GM08714 (cell line): ENCODE measurements around the gene SH3TC1.

Experiments
- H3K4me3 ChIP-seq: fragments of 200-500 bp; sonication (Bioruptor generic); 2 replicates; pipeline ENCODE4 v1.5.1; 2014; ENCODE audit warnings: mild to moderate bottlenecking, low read length, inconsistent platforms
- ZNF274 ChIP-seq: IDR thresholded peaks from 2 replicates; pipeline ENCODE4 v1.6.1; 2012; ENCODE audit warnings: mild to moderate bottlenecking, low read depth, low read length

Gene SH3TC1

GRCh38 chr4:8227201-8227770, 28.2 kb downstream of the SH3TC1 start:
- TF ChIP-seq ZNF274, result no peak
- H3K4me3 ChIP-seq, result no peak overlapping the region

- H3K4me3 ChIP-seq, result no peak overlapping the region
- TF ChIP-seq ZNF274, result no peak
Measured at GRCh38 chr4:8227771-8228318, 28.8 kb downstream of the SH3TC1 start.

GRCh38 chr4:8228319-8229250, 29.5 kb downstream of the SH3TC1 start:
- no peak for TF ChIP-seq ZNF274
- no peak overlapping the region; the same call in 1 of the 2 replicates for H3K4me3 ChIP-seq

- no peak overlapping the region for H3K4me3 ChIP-seq
- TF ChIP-seq ZNF274, result no peak
Measured at GRCh38 chr4:8229331-8229975, 30.4 kb downstream of the SH3TC1 start.

GRCh38 chr4:8230033-8230432, 30.9 kb downstream of the SH3TC1 start:
- no peak overlapping the region for H3K4me3 ChIP-seq
- TF ChIP-seq ZNF274, result no peak

- no peak overlapping the region for H3K4me3 ChIP-seq
- TF ChIP-seq ZNF274, result no peak
Measured at GRCh38 chr4:8230891-8231290, 31.8 kb downstream of the SH3TC1 start.

- no peak overlapping the region for H3K4me3 ChIP-seq
- TF ChIP-seq ZNF274, result no peak
Measured at GRCh38 chr4:8231551-8232049, 32.5 kb downstream of the SH3TC1 start.

- TF ChIP-seq ZNF274, result no peak
- H3K4me3 ChIP-seq, result no peak overlapping the region
Measured at GRCh38 chr4:8232748-8233147, 33.7 kb downstream of the SH3TC1 start.

- no peak for TF ChIP-seq ZNF274
- H3K4me3 ChIP-seq, result no peak overlapping the region
Measured at GRCh38 chr4:8233672-8234484, 34.8 kb downstream of the SH3TC1 start.

GRCh38 chr4:8234715-8235114, 35.6 kb downstream of the SH3TC1 start:
- no peak for TF ChIP-seq ZNF274
- H3K4me3 ChIP-seq, result no peak overlapping the region

GRCh38 chr4:8235224-8235623, 36.1 kb downstream of the SH3TC1 start:
- H3K4me3 ChIP-seq, result no peak overlapping the region
- no peak for TF ChIP-seq ZNF274

GRCh38 chr4:8235686-8236085, 36.6 kb downstream of the SH3TC1 start:
- TF ChIP-seq ZNF274, result no peak
- no peak overlapping the region for H3K4me3 ChIP-seq

- TF ChIP-seq ZNF274, result no peak
- H3K4me3 ChIP-seq, result no peak overlapping the region
Measured at GRCh38 chr4:8236106-8236919, 37.2 kb downstream of the SH3TC1 start.
